Uterus (tissue), 2 donors: ENCODE measurements around the gene PIEZO2.

ENCODE experiments used
- CTCF ChIP-seq, 4 experiments: fragments of 200-600 bp in 2 of 4; fragments of 450-650 bp in 2 of 4; sonication (generic) in 2 of 4; IDR thresholded peaks; one replicate each; pipeline ENCODE4 v1.5.1; 2016 to 2019; ENCODE audit warnings: antibody characterized with exemption in 4 of 4, mild to moderate bottlenecking in 2 of 4, moderate library complexity in 1 of 4
- POLR2A ChIP-seq, 2 donors: fragments of 450-650 bp; IDR thresholded peaks; one replicate each; pipeline ENCODE4 v1.6.1; 2016; ENCODE audit warnings: antibody characterized with exemption in 2 of 2, mild to moderate bottlenecking in 1 of 2, moderate library complexity in 1 of 2

DNA sequence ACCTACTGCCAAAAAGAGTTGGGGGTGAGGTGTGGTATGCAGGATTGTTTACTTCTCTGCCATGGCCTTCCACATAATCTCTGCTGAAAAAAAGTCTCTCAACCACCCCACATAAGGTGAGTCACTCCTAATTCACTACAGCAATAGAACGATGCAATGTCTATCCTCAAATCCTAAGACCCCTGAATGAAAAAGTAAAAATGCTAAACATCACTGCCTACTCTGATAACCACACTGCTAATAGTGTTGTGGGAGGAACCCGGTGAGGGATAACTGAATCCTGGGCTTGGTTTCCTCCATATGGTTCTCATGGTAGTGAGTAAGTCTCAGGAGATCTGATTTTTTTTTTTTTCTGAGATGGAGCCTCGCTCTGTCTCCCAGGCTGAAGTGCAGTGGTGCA lies 252.5 kb downstream of the PIEZO2 start:
- no peak for TF ChIP-seq POLR2A (IDR thresholded peaks at IDR 0.05)
- TF ChIP-seq CTCF (IDR thresholded peaks at IDR 0.05) = no peak
